A673 (cell line): Measurements from ENCODE around the gene CYLC2.

Experiments
- CTCF ChIP-seq: fragments of 300-800, 200-600 bp; sonication (generic); conservative IDR thresholded peaks from 2 replicates; pipeline ENCODE4 v1.5.1; 2017; ENCODE audit warnings: low read depth, mild to moderate bottlenecking, antibody characterized with exemption, low read length, moderate library complexity, mixed read lengths
- EZH2 ChIP-seq: fragments of 200-600 bp; sonication (generic); IDR thresholded peaks from 2 replicates; pipeline ENCODE4 v1.6.1; 2017; ENCODE audit warnings: borderline replicate concordance, low read depth, mild to moderate bottlenecking, mixed read lengths, antibody characterized with exemption, low read length; ENCODE audit not compliant: poor library complexity, severe bottlenecking

GRCh38 chr9:103025796-103026195 lies 30.7 kb downstream of the CYLC2 start:
- TF ChIP-seq EZH2 = no peak
- TF ChIP-seq CTCF = no peak
